Kidney capillary endothelial cell (primary cell): ENCODE data around the gene DDX39B.
A peak's percentile ranks its signal among the peaks of the same experiment; 100 is the strongest.
"Not testable (repeated sequence)": the region's sequence is repeated elsewhere in the genome, so short reads cannot be mapped to it uniquely, and the experiment has no call there.

ENCODE experiments used
- DNase-seq: peaks from one replicate; pipeline ENCODE4 v3.0.0-alpha.2; 2018; ENCODE audit warnings: low spot score

Gene DDX39B

DNA sequence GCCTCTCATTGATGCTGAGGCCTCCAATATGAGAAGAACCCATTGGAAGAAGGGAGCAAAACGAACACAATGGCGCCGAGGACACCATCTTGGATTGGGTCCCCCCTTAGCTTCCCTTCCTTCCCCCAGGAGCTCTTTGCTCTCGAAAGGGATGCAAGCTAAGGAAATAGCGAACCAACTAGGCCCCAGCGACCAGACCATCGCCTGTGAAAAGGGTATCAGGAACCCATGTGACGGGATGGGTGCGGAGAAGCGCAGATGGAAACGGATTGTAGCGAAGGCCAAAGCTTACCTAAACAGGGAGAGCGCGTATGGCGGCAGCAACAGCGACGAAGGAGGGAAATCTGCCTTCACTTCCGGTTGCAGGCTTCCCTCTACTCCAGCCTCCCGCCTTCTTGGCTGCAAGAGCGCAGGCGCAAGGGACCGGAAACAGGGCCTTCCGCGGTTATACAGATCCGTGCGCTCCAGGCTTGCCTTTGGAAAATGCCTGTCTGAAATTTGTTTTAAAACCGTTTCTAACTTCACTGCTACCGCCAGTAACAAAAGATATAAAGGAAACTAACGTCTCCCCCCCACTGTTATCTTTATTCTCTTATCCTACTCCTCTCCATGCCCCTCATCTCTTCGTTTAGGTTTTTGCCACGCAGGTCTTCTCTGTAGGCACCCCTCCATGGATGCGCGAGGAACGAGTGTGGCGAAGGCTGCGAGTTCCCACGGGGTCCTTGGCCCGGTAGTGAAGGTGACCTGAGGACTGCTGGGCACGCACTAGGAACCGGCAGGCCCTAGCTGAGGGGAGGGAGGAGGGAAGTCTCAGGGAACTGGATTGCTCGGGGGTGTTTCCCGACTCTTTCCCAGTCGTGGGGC is at the start of gene DDX39B:
TSS of gene DDX39B (minus strand) at position 346 of the 864 bp plus-strand sequence. CDS start 1,471 bp downstream, outside the sequence.
- DNase-seq = peak; percentile 91

DNA sequence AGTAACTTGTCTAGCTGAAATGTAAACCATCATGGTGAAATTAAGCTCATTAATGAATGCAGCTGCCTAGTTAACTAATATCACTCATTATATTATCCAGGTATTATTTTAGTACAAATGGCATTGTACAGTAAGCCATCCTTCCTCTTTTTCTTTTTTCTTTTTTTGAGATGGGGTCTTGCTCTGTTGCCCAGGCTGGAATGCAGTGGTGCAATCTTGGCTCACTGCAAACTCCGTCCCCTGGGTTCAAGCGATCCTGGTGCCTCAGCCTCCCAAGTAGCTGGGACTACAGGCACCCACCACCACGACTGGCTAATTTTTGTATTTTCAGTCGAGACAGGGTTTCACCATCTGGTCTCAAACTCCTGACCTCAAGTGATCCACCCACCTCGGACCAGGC is 48.9 kb upstream of the DDX39B start:
- not testable (repeated sequence) for DNase-seq

DNA sequence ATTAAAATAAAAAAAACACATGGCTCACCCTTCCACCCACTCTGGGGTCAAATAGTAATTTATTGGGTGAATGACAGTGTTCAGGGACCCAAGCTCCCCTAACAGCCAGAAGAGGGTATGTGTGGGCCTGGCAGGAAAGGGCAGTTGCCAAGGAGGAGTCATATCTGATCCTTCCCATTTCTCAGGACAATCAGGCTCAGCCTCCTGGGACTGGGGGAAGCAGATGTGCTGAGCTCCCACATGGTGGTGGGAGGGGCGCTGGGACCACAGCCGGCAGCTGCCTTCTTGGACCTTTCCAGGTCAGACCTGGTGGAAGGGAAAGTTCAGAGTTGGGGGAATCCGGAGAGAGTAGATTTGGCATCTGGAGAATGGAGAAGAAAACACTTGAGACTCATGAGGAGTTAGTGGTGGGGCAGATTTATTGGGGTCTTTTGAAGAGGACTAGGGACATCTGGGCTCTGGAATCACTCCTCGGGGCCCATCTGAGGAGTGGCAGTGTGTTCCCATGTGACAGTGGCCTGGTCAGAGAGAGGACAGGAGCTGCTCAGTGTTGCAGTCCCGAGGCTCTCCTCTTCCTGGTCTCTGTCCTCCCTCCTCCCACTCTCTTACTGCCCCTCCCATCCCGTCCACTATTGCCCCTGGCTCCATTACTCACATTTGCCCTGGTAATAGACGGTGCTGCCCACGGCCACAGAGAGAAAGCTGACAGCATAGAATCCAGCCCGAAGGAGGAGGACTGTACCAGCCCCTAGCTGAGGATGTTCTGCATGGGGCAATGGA is 47.3 kb upstream of the DDX39B start:
- DNase-seq = no peak

DNA sequence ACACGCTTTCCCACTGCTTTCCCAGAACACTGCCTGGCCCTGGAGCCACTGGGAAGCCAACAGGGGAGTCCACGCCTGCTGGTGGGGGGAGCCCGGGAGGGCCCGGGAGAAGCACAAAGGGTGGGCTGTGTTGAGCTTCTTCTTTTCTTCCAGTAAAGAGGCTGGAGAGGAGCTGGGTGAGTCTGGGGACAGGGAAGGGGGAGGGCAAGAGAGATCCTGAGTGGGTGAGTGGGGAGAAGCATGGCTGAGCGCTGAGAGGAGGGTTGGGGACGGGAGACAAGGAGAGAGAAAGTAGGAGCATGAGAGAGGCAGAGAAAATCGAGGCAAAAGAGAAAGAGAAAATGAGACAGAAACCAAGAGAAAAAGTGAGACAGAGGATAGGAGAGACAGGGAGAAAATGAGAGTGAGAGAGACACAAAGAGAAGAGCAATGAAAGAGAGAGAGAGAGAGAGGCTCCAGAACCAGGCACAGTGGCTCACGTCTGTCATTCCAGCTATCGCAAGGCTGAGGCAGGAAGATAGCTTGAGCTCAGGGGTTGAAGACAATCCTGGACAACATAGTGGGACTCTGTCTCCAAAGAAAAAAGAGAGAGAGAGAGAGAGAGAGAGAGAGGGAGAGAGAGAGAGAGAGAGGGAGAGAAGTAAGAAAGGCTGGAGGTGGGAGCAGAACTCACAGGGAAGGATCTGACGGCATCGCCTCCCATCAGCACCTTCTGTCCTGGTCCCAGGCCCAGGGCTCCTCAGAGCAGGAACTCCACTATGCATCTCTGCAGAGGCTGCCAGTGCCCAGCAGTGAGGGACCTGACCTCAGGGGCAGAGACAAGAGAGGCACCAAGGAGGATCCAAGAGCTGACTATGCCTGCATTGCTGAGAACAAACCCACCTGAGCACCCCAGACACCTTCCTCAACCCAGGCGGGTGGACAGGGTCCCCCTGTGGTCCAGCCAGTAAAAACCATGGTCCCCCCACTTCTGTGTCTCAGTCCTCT is 46.3 kb upstream of the DDX39B start:
- no peak for DNase-seq

DNA sequence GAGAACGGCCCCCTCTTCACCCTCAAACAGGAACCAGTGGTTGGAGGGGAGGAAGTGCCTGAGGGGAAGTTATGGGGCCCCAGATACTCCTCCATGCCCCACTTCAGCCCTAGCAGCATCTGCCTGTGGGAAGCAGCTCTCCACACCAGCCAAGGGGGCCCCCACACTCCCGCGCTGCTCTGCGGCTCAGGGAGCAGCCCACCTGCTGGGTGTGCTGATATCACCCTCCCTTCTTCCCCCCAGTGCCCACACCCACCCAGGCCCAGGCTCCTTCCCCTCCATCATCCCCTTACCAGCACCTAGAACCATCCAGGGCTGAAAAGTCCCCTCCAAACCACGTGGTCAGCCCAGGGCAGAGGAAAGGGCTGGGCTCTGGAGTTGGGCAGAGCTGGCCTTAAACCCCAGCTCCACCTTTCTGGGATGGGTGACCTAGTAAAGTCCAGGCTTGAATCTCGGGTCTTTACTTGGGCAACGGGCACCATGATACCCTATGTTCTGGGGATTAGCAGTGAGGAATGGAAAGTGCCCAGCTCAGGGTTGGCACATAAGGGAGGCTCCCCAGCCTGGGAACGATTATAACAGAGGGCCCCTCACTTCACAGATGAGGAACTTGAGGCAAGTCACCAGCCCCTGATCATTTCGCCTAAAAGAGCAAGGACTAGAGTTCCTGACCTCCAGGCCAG is 44.9 kb upstream of the DDX39B start:
- DNase-seq = no peak

DNA sequence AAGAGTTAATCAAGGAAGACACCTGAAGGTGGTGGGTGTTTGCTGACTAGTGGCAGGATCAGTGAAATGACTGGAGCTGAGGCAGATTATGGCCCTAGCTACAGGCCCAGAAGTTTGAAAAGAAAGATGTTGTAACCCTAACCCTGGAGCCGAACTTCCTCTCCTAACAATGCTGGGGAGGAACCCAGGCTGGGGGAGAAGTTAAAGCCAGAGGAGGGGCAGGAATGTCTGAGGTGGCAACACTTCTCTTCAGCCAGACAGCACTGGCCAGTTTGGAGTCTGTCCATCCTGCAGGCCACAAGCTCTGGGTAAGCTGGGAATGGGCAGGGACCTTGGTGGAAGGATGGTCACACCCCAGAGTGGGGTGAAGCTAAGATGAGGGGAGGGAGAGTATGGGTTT is 44.2 kb upstream of the DDX39B start, which contains the start of gene LST1:
TSS of gene LST1 (plus strand) at position 270 of the 400 bp plus-strand sequence. CDS start 1,023 bp downstream, outside the sequence.
- no peak for DNase-seq

DNA sequence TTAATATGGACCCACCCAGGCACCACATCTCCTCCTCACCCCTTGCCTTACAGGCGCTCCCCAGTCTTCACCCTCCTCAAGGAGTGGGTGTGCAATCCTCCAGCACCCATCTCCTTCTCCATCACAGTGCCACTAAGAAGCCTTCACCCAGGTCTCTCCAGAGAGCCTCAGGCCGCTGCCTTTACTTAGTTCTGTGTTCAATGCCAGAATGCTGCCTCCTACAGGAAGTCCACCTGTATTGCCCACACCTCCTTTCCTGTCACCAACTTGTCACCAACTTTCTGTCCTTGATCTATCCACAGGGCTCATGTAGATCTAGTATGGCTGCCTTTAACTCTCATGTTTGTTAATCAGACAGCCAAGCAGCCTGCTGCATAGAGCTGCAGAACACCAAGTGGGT is 43.7 kb upstream of the DDX39B start:
- no peak for DNase-seq

DNA sequence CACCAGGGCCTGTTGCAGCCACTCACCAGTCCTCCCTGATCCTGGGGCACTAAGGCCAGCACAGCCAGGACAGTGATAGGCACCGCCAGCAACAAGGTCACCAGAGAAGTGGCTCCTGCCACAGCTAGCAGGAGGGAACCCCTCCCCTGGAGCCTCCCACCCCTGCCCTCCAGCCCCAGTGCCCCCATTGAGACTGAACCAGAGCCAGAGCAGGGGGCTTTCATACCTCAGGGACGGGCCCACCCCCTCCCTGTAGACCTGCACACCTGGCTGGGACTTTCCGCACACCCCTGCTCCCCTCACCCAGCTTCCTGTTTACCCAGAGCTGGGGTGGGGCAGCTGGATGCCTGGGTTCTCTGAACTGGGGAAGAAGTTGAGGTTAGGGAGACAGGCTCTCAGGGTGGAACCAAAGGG is 40.4 kb upstream of the DDX39B start, which contains the start of gene LTB:
TSS of gene LTB (minus strand) at position 195 of the 414 bp plus-strand sequence. CDS start at position 188, 7 bp downstream.
- no peak for DNase-seq

DNA sequence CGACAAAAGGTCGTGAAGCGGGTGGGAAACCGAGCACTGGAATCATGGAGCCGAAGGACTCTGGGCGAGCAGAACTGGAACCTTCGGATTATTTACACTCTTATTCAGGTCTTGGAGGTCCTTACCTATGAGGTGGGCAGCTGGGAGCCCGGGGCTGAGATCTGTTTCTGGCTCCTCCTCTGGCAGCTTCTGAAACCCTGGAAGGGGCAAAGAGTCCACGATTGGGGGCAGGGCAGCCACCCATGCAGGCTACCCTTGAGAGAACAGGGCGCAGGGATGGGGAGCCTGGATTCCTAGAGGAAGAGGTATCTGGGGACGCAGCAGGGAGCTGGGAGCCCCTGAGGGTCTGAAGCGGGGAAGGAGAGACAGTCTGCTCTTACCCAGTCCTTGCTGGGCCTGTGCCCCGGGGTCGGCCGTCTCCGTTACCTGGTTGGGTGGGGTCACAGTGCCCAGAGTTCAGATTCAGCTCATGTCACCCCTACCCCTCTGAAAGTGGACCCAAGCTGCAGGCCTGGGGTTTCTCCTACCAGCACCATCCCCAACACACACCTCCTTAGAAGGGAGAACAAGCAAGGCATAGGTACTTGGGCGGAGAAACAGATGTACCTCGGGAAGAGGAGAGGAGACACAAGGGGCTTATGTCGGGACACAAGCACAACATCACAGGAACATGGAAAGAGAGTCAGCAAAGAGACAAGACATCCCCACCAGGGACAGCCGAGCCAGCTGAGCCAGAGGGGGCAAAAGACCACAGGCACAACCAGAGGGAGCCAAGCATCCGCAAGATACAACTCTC is 39.8 kb upstream of the DDX39B start:
- DNase-seq = no peak

DNA sequence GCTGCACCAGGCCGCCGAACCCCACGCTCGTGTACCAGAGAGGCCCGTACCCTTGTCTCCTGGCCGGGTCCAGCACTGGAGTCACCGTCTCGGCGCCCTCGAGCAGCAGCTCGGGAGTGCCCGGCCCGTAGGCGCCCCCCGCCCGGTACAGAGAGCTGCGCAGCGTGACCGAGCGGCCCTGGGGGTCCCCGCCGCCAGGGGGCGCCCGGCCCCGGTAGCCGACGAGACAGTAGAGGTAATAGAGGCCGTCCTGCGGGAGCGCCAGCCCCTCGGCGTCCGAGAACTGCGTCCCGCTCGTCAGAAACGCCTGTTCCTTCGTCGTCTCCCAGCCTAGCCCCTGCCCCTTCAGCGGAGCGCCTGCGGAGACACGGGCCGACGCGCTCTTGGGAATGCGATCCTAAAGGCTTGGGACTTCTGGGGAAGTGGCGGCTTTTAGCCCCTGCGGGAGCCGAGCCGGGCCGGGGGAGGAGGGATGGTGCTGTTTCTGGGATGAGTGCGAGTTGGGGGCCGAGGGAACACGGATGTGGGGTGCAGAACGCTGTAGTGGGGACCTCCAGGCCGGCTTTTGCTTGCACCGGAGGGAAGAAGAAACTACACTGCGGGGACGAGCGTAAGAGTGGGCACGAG is 39.1 kb upstream of the DDX39B start:
- DNase-seq = peak; percentile 81

DNA sequence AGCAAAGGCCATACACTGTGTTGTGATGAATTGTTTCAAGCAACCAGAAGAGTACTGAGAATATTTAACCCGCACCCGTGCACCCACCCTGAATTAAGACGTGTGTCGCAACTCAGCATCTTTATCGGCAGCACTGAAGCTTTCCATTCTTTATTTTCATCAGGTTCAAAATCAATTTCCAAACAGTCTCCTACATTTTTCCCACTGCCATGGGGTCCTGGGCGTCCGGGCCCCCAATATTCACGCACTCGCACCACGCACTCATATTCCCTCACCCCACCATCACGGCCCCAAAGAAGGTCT is 38.6 kb upstream of the DDX39B start:
- no peak for DNase-seq

DNA sequence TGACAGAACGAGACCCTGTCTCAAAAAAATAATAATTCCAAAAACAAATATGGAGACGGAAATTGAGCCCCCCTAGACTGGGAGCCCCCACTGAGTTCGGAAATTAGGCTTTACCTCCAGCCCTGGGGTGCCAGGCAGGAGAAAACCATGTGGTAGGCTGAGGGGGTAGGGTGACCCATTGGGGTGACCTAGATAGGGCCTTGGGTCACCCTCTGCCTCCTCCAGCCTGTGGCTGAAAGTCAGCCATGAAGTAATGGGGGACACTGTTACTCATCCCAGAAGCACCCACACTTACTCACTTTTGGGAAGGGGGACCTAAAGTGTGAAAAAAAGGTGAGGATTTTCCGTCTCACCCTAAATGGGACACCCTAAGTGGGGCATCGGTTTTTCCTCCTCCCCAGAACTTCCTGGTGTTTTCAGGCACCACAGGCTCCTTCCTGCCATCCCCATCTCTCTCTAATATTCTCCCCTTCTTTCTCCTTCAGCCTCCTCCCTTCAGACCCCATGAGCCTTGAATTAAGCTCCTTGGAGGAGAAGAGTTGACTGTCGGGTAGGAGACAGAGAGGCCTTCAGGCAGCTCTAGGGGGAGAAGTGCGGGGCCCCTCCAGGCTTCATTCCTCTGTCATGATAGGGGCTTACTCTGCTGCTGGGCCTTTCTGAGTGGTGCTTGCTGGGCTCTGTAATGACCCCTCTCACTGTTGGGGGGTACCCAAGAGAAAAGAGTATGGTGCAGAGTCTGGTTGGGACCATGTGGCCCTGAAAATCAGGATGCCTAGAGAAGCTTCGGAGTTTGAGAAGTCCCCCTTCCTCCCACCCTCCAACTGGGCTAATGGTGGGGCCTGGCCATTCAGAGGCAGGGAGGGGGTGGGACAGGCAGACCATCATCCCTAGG is 38.0 kb upstream of the DDX39B start:
- no peak for DNase-seq

DNA sequence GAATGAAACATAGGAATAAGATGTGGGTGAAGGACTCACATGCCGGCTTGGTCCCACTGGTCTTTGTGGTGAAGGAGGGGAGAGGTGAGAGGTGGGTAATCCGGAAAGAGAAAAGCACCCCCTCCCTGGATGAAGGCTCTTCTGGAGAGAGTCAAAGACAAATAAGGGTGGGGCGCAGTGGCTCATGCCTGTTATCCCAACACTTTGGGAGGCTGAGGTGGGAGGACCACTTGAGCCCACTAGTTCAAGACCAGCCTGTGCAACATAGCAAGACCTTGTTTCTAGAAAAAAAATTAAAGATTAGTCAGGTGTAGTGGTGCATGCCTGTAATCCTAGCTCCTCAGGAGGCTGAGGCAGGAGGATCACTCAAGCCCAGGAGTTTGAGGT is 37.3 kb upstream of the DDX39B start:
- no peak for DNase-seq

DNA sequence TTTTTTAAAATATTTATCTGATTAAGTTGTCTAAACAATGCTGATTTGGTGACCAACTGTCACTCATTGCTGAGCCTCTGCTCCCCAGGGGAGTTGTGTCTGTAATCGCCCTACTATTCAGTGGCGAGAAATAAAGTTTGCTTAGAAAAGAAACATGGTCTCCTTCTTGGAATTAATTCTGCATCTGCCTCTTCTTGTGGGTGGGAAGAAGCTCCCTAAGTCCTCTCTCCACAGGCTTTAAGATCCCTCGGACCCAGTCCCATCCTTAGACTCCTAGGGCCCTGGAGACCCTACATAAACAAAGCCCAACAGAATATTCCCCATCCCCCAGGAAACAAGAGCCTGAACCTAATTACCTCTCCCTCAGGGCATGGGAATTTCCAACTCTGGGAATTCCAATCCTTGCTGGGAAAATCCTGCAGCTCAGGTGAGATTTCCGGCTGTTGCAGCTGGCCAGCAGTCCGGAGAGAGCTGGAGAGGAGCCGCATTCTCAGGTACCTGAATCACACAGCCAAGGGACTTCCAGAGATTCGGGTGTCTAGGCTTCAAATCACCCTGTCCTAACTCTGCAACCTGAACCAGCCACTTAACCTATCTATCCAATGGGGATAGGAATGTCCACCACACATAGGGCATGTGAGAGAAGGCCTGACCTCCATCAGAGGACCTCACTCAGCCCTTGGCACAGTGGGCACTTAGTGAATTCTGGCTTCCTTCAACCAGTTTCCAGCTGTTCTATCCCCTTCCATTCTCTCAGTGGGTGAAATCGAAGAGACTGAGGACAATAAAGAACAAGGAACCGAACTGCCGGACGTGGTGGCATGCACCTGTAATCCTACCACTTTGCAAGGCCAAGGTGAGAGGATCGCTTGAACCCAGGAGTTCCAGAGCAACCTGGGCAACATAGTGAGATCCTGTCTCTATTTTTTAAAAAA is 36.6 kb upstream of the DDX39B start:
- DNase-seq = no peak

DNA sequence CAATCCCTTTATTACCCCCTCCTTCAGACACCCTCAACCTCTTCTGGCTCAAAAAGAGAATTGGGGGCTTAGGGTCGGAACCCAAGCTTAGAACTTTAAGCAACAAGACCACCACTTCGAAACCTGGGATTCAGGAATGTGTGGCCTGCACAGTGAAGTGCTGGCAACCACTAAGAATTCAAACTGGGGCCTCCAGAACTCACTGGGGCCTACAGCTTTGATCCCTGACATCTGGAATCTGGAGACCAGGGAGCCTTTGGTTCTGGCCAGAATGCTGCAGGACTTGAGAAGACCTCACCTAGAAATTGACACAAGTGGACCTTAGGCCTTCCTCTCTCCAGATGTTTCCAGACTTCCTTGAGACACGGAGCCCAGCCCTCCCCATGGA is 35.8 kb upstream of the DDX39B start:
- DNase-seq = no peak

DNA sequence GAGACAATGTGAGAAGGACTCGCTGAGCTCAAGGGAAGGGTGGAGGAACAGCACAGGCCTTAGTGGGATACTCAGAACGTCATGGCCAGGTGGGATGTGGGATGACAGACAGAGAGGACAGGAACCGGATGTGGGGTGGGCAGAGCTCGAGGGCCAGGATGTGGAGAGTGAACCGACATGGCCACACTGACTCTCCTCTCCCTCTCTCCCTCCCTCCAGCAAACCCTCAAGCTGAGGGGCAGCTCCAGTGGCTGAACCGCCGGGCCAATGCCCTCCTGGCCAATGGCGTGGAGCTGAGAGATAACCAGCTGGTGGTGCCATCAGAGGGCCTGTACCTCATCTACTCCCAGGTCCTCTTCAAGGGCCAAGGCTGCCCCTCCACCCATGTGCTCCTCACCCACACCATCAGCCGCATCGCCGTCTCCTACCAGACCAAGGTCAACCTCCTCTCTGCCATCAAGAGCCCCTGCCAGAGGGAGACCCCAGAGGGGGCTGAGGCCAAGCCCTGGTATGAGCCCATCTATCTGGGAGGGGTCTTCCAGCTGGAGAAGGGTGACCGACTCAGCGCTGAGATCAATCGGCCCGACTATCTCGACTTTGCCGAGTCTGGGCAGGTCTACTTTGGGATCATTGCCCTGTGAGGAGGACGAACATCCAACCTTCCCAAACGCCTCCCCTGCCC is 35.2 kb upstream of the DDX39B start:
- DNase-seq = no peak

DNA sequence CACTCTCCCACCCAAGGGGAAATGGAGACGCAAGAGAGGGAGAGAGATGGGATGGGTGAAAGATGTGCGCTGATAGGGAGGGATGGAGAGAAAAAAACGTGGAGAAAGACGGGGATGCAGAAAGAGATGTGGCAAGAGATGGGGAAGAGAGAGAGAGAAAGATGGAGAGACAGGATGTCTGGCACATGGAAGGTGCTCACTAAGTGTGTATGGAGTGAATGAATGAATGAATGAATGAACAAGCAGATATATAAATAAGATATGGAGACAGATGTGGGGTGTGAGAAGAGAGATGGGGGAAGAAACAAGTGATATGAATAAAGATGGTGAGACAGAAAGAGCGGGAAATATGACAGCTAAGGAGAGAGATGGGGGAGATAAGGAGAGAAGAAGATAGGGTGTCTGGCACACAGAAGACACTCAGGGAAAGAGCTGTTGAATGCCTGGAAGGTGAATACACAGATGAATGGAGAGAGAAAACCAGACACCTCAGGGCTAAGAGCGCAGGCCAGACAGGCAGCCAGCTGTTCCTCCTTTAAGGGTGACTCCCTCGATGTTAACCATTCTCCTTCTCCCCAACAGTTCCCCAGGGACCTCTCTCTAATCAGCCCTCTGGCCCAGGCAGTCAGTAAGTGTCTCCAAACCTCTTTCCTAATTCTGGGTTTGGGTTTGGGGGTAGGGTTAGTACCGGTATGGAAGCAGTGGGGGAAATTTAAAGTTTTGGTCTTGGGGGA is 34.3 kb upstream of the DDX39B start:
- no peak for DNase-seq
